ENCODE measurements around the gene OR10G7.
A peak's percentile ranks its signal among the peaks of the same experiment; 100 is the strongest.

OR10G7 gene, protein sequence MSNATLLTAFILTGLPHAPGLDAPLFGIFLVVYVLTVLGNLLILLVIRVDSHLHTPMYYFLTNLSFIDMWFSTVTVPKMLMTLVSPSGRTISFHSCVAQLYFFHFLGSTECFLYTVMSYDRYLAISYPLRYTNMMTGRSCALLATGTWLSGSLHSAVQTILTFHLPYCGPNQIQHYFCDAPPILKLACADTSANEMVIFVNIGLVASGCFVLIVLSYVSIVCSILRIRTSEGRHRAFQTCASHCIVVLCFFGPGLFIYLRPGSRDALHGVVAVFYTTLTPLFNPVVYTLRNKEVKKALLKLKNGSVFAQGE
- total RNA-seq: 0 reads per million in 2 experiments

GRCh38 chr11:124041254-124041653 lies at the start of gene OR10G7:
Gene OR10G7 (minus strand): TSS chr11:124041325. CDS start chr11:124039001, 2,324 bp downstream.
- DNase-seq (ENCODE audit: low read depth): no peak

GRCh38 chr11:124085997-124086846 lies 45.1 kb upstream of the OR10G7 start:
- no peak for DNase-seq (ENCODE audit: low read depth)

DNA sequence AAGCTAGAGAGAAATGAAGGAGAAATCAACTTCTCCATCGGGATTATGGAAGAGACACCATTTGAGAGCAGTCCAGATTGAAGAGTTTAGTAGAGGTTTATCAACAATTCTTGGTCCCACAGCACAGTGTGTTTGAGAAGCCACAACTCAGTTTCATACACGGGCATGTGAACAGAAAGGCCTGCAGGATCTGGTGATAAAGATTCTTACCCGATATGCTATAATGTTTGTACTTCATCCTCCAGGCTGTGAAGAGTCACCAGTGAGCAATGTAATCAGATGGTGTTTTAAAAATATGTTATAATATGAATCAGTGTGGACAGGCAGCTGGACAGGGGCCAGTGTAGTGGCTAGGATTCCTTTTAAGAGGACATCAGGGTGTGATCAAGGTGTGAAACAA lies 44.5 kb upstream of the OR10G7 start:
- DNase-seq (ENCODE audit: low read depth): no peak

DNA sequence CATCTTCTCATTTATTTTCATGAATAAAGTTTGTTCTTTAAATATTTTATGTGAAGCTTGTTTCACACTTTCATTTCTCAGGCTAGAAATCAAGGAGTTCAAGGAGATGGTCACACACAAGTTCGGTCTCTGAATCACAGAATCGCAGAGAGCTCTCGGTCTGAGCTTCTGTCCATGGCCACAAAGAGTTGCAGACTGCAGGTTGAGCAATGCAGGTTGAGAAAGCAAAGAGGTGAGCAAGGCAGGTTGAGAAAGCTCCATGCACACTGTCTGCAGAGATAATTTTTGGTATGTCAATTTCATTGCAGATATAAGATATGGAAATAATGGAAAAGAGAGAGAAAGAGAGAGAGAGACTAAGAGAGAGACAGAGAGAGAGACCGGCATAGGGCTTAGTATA lies 41.2 kb upstream of the OR10G7 start:
- DNase-seq (ENCODE audit: low read depth): no peak

DNA sequence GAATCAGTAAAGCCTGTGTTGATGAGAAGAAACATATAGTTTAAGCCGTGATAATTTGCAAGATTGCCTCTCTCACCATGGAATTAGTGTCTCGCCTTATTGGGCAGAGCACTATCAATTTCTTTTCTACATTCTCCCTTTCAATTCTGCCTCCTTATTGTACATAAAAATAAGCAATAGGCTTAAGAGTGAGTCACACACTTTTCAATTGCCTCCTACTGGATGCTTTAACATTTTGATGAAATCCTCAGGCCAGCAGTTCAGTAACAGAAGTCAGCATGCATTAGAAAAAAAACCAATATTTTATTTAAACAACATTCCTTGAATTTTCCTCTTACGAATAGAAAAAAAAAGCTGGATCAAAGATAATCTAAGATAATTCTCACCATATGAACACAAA lies 40.4 kb upstream of the OR10G7 start:
- DNase-seq (ENCODE audit: low read depth): no peak

GRCh38 chr11:124080327-124081001 lies 39.3 kb upstream of the OR10G7 start:
- no peak for DNase-seq (ENCODE audit: low read depth)

DNA sequence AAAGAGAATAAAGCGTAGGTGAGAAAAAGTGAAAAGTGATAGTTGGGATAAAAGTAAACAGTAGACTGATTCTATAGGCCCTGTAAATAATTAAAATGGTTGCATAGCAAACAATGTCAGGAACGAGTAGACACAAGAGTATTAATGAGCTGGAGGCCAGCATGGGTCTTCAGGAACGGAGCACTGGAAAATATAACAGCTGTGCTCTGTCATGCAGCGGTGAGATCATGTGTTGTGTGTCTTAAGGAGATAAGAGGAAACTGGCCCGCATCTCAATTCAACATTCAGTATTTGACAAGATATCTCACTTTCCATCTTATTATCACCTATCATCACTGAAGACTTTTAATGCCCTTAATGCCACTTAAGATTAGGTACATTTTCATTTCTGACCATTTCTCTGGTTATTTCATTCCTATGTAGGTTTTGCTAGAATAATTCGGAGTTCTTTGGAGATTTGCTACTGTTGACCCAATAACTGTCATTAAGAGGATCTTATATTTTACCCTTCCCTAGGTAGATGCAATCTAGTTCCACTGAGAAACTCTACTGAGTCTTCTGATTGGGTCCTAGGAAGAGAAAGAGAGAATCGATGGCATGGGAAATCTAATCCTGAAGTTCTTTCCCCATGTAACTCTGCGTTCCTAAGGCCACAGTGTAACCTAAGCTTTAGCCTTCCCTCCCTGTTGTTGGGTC lies 38.7 kb upstream of the OR10G7 start:
- no peak for DNase-seq (ENCODE audit: low read depth)

- no peak for DNase-seq (ENCODE audit: low read depth)
Measured at GRCh38 chr11:124078591-124078990, 37.5 kb upstream of the OR10G7 start.

DNA sequence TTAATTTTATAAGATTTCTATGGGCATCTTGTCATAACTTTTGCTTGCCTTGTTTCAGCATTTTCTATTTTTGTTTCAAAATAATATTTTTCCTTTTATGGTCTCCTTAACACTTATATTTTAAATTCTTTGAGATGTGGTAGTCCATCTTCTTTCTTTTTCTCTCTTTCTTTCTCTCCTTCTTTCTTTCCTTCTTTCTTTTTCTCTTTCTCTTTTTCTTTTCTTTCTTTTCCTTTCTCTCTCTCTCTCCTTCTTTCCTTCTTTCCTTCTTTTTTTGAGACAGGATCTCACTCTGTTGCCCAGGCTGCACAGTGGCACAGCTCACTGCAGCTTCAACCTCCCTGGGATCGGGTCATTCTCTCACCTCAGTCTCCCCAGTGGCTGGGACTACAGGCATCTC lies 36.1 kb upstream of the OR10G7 start:
- DNase-seq (ENCODE audit: low read depth): no peak

DNA sequence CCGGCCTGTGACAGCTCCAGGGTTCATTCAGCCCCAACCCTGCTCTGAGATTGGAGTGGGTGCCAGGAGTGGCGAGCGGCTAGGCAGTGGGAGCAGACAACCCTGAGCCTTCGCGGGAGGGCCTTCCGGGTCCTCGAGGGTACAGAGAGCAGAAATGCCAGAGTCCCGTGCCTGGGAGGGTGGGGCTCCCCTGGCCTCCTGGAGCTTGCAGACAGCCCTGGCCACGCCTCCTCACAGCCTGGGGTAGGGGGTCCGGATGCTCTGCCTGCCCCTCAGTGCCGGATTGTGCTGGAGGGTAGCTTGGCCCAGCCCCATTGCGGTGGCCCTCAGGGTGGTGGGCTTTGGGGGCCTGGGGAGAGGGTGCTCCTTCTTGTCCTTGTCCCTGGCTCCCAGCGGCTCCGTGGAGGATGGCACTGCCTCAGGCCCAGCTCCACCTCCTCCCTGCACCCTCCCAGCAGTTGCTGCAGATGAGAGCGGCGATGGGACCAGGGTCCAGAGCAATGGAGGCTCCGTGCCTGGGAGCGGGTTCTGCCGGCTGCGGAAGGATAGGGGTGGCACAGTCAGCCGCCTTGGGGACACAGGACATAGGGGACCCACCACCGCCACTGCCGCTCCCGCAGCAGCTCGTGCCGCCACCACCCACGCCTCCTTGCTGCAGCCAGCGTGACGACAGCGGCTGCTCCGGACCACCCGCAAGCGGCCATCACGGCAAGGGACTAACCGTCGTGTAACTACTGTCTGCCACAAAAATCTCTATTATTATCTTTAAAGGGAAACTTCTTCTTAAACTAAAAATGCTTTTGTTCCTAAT lies 34.9 kb upstream of the OR10G7 start:
- no peak for DNase-seq (ENCODE audit: low read depth)

DNA sequence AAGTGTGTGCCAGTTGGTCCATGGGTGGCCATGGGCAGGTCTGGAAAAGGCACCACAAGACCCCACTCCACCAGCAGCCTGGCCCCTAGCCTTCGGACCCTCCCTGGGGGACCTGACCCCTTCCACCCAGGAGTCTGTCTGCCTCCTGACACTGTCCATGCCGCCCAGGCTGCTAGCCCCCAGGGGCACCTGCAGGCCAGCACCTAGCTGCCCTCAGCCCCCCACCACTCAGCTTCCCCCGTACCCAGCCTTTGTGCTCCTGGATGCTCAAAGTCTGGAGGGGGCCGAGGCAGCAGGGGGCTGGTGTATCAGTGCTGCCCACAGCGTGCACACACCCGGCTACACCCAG lies 34.3 kb upstream of the OR10G7 start:
- no peak for DNase-seq (ENCODE audit: low read depth)

DNA sequence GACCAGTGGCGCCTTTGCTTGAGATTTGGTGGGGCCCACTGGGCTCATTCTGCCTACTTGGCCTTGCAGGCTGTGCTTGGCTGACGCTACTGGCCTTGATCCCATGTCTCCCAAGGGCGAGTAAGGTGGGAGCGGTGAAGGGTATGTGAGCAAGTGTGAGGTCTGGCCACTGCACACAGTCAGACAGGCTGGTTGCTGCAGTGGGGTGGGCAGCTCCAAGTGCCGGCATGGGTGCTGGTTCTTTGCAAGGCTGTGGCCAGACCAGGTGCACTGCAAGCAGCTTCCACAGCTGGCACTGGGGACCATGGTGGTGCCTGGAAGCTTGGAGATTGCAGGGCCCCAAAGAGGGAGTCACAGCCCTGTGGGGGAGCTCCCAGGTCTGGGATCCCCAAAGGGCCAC lies 33.4 kb upstream of the OR10G7 start:
- no peak for DNase-seq (ENCODE audit: low read depth)

DNA sequence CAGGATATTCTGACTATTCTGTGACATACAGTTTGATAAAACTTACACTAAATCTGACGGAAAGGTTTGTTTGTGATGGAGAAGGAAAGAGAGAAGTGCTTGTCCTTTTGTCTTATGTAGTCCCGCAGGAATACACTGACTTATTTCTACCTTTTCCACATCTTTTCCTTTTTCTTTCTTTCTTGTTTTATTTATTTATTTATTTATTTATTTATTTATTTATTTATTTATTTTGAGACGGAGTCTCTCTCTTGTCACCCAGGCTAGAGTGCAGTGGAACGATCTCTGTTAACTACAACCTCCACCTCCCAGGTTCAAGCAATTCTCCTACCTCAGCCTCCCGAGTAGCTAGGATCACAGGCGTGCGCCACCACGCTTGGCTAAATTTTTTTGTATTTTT lies 31.0 kb upstream of the OR10G7 start:
- no peak for DNase-seq (ENCODE audit: low read depth)

DNA sequence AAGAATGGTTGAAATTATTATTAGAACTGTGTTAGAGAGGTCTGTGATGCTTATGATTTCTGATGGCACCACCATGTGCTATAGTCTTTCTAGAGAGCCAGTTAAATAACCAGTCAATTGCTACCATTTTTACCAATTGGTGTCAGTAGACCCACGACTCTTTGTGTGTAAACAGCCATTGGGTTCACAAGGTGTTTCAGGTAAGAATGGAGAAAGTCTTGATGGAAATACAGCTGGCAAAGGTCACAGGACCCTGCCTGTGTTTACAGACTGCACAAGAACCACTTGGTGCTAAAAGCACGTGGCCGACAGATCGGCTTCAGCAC lies 30.5 kb upstream of the OR10G7 start:
- DNase-seq (ENCODE audit: low read depth): no peak

DNA sequence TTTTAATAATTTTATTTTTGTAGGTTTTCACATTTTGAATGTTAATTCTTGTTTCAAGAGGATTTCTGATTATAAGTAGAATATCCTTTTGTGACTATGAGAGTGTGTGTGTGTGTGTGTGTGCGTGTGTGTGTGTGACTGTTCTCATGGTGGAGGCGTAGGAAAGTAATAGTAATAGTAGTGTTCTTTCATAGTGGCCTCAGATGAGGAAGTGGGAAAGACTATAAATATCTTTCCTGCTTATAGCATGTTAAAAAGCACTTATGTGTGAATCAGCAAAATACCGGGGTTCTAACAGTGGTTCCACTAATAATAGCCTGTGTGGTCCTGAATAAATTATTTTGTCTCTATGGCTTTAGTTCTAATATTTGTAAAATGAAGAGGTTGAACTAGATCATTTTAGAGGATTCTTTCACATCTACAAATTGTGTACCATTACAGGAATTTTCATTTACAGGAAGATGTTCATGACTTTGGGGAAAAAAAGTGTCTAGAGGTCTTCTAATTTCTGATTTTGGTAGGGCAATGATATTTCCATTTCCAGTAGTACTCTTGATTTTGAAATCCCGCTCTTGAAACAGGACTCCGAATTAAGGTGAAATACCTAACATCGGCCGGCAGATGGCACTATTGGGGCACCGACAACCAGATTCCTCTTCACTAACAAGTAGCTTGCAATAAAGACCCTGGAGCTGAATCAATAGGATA lies 29.9 kb upstream of the OR10G7 start:
- DNase-seq (ENCODE audit: low read depth): peak; percentile 43

DNA sequence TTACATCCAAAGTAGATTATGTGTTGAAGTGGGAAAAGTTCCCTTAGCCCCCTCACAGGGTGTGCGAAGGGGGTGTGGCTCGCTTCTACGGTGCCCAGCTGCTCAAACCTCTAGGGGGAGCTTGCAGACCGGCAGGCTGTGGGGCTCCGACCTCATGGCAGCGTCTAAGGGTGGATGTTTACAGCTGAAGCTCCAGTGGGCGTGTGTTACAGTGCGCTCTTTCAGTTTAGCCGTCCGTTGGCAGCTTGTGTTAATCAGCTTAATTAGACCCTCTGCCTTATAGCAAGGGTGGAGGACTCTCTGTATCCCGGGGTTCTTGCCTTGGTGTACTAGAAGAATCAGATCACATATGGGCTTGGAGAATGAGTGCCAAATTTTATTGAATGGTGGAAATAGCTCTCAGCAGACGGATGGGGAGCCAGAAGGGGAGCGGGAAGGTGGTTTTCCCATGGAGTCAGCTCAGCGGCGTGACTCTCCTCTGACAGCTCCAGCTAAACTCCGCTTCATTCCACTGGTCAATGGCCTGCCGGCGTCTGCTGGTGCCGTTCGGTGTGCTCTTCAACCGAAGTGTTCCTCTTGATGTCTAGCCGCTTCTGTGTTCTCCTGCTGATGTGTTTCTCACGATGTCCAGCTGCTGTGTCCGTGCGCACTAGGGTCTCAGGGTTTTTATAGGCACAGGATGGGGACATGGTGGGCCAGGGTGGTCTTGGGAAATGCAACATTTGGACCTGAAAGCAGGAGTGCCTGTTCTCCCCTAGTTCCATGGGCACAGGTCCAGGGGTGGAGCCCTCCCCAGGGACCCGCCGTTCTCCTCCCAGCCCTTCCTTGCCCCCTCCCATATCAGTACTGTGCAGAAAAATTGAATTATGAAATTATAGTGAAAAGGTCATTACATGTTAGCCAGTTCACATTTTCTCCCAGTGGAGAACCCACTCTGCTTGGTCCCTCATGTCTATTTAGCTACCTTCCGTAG lies 28.6 kb upstream of the OR10G7 start:
- no peak for DNase-seq (ENCODE audit: low read depth)

GRCh38 chr11:124068601-124069110 lies 27.5 kb upstream of the OR10G7 start:
- no peak for DNase-seq (ENCODE audit: low read depth)

DNA sequence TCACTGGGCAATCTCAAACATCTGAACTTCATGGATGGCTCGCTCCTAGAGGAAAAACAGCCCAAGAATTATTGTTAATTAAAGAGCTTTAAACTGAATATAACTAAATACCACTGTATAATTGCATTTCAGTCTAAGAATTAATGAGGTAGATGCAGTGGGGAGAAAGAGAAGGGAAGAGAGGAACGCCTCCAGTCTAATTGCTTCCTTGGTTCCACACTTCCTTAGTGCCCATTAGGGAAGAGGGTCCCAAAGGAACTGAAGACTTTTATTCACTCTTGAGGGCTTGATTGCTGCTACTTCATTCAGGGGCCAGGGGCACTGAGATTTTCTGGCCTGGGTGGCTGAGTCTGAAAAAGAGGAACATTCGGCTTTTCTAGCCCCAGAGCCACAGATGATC lies 11.8 kb upstream of the OR10G7 start:
- DNase-seq (ENCODE audit: low read depth): no peak

DNA sequence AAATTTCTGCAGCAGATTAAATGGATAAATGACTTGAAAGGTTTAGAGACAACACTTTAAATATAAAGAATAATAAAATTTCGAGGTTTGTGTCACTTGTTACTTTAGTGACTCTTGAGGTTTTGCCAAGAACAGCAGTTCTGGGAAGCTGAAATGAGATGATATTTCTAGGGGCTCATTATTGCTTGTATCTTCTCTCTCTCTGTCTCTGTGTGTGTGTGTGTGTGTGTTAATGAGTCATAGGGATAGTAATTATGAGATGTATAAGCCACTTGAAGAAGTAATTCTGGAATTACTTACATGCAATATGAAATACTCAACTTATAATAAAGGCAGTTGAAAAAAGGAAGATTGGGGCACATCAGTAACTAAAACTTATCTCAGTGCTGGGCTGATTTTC lies 9.6 kb upstream of the OR10G7 start:
- DNase-seq (ENCODE audit: low read depth): no peak
